H1 (cell line): ENCODE results near the gene CFAP97. TPM values are rescaled to one million over a fixed set of nuclear protein-coding genes. Genes with fewer than 3 reads are reported as not detected.
A peak's percentile ranks its signal among the peaks of the same experiment; 100 is the strongest.

Experiments used
- CTCF ChIA-PET: fragments of 300-600 bp; sonication (Branson Sonifier 250); formaldehyde crosslinking; loops from one replicate; lab custom pipeline; 2021; ENCODE audit not compliant: partially characterized antibody; lab: Charles Lee
- POLR2A ChIA-PET: fragments of 300-600 bp; sonication (Branson Sonifier 250); formaldehyde crosslinking; loops from one replicate; lab custom pipeline; 2021; ENCODE audit warnings: inconsistent platforms; ENCODE audit not compliant: partially characterized antibody; lab: Charles Lee
- DNase-seq, 2 experiments: peaks; one replicate each; pipeline versions ENCODE4 v3.0.0 to v3.0.0-alpha.2; 2010 to 2022; ENCODE audit warnings: low spot score in 2 of 2, low read depth in 1 of 2, mixed read lengths in 1 of 2
- FAIRE-seq: peaks from 2 replicates; lab custom pipeline; 2011; peaks lifted over from hg19 to GRCh38; lab: Jason Lieb, UNC
- H2AFZ ChIP-seq: 2 replicates; pipeline ENCODE4 v1.8.1; 2012; ENCODE audit warnings: low read length, inconsistent platforms
- H2AK5ac ChIP-seq: 2 replicates; pipeline ENCODE4 v1.6.1; 2013; ENCODE audit warnings: low read depth, low read length
- H2BK120ac ChIP-seq: replicated peaks from 2 replicates; pipeline ENCODE3; 2013; ENCODE audit warnings: low read depth, low read length, inconsistent platforms
- H2BK12ac ChIP-seq: 2 replicates; pipeline ENCODE4 v1.6.1; 2013; ENCODE audit warnings: low read depth, low read length
- H2BK15ac ChIP-seq: 2 replicates; pipeline ENCODE4 v1.6.1; 2013; ENCODE audit warnings: low read length
- H2BK20ac ChIP-seq: 2 replicates; pipeline ENCODE4 v1.6.1; 2013; ENCODE audit warnings: low read length
- H2BK5ac ChIP-seq: 2 replicates; pipeline ENCODE4 v1.6.1; 2013; ENCODE audit warnings: low read depth, low read length
- H3K14ac ChIP-seq: 2 replicates; pipeline ENCODE4 v1.6.1; 2013; ENCODE audit warnings: inconsistent platforms; ENCODE audit not compliant: insufficient read length
- H3K18ac ChIP-seq: 2 replicates; pipeline ENCODE4 v1.6.1; 2013; ENCODE audit warnings: low read length; ENCODE audit errors: extremely low read depth
- H3K23ac ChIP-seq: 2 replicates; pipeline ENCODE4 v1.6.1; 2013; ENCODE audit warnings: inconsistent platforms; ENCODE audit not compliant: insufficient read length
- H3K23me2 ChIP-seq: 2 replicates; pipeline ENCODE4 v1.6.1; 2013; ENCODE audit warnings: low read depth, low read length
- H3K27ac ChIP-seq: 2 replicates; pipeline ENCODE4 v1.6.1; 2011; ENCODE audit warnings: low read depth, low read length, inconsistent platforms
- H3K27me3 ChIP-seq, 4 experiments: replicated peaks in 1 of 4; 1 replicate in 1 of 4; 2 replicates in 3 of 4; pipeline versions ENCODE4 v1.6.1 to v1.8.1; 2011 to 2013; ENCODE audit warnings: low read length in 3 of 4, mild to moderate bottlenecking in 3 of 4, inconsistent platforms in 2 of 4, mixed read lengths in 2 of 4, moderate library complexity in 1 of 4; ENCODE audit not compliant: control insufficient read depth in 3 of 4, insufficient read depth in 3 of 4; ENCODE audit errors: extremely low read depth in 1 of 4
- H3K36me3 ChIP-seq, 4 experiments: 2 replicates each; pipeline versions ENCODE4 v1.6.1 to v1.8.1; 2011 to 2013; ENCODE audit warnings: mild to moderate bottlenecking in 4 of 4, low read length in 3 of 4, moderate library complexity in 2 of 4, control low read depth in 1 of 4, inconsistent platforms in 1 of 4; ENCODE audit not compliant: insufficient read depth in 4 of 4, control insufficient read depth in 2 of 4
- H3K4ac ChIP-seq: replicated peaks from 2 replicates; pipeline ENCODE3; 2013; ENCODE audit warnings: low read length, low read depth, mixed read lengths, inconsistent platforms; ENCODE audit not compliant: insufficient read length
- H3K4me1 ChIP-seq, 4 experiments: replicated peaks in 1 of 4; 1 replicate in 1 of 4; 2 replicates in 3 of 4; pipeline versions ENCODE4 v1.6.1 to v1.8.1; 2011 to 2013; ENCODE audit warnings: low read length in 3 of 4, inconsistent platforms in 2 of 4, mixed read lengths in 1 of 4; ENCODE audit not compliant: insufficient read depth in 4 of 4, control insufficient read depth in 3 of 4
- H3K4me2 ChIP-seq, 2 experiments: 2 replicates each; pipeline versions ENCODE4 v1.6.1 to v1.8.1; 2011 to 2013; ENCODE audit warnings: low read depth in 2 of 2, low read length in 2 of 2, control low read depth in 1 of 2, inconsistent platforms in 1 of 2, mild to moderate bottlenecking in 1 of 2; ENCODE audit not compliant: insufficient read depth in 1 of 2
- H3K4me3 ChIP-seq, 4 experiments: fragments of 200-600, 300-600 bp in 1 of 4; sonication (generic), shearing (Covaris generic), sonication (Bioruptor Twin) in 1 of 4; 2 replicates each; pipeline versions ENCODE4 v1.5.1 to v1.8.1; 2011 to 2016; ENCODE audit warnings: low read length in 4 of 4, low read depth in 3 of 4, control low read depth in 2 of 4, inconsistent platforms in 2 of 4, mild to moderate bottlenecking in 2 of 4, mixed read lengths in 1 of 4, moderate library complexity in 1 of 4; ENCODE audit not compliant: insufficient read depth in 2 of 4; ENCODE audit errors: extremely low read depth in 1 of 4
- H3K56ac ChIP-seq: replicated peaks from 2 replicates; pipeline ENCODE3; 2013; ENCODE audit warnings: low read depth, mild to moderate bottlenecking, mixed read lengths, low read length, inconsistent platforms; ENCODE audit not compliant: insufficient read length
- H3K79me1 ChIP-seq: 2 replicates; pipeline ENCODE4 v1.6.1; 2013; ENCODE audit warnings: low read depth, low read length, control low read depth
- H3K79me2 ChIP-seq, 2 experiments: 2 replicates each; pipeline versions ENCODE4 v1.6.1 to v1.8.1; 2012 to 2013; ENCODE audit warnings: low read length in 2 of 2, mild to moderate bottlenecking in 2 of 2, inconsistent platforms in 1 of 2; ENCODE audit not compliant: insufficient read depth in 2 of 2, control insufficient read depth in 1 of 2
- H3K9ac ChIP-seq, 4 experiments: replicated peaks in 1 of 4; 1 replicate in 1 of 4; 2 replicates in 3 of 4; pipeline versions ENCODE4 v1.6.1 to v1.8.1; 2011 to 2013; ENCODE audit warnings: low read depth in 3 of 4, low read length in 3 of 4, control low read depth in 2 of 4, mild to moderate bottlenecking in 2 of 4, moderate library complexity in 2 of 4, inconsistent platforms in 1 of 4; ENCODE audit errors: extremely low read depth in 1 of 4
- H3K9me3 ChIP-seq, 2 experiments: 2 replicates each; pipeline versions ENCODE4 v1.6.1 to v1.8.1; 2012 to 2013; ENCODE audit warnings: mild to moderate bottlenecking in 2 of 2, moderate library complexity in 2 of 2, control low read depth in 1 of 2, inconsistent platforms in 1 of 2, low read depth in 1 of 2, low read length in 1 of 2, mixed read lengths in 1 of 2; ENCODE audit not compliant: insufficient read depth in 2 of 2
- H4K20me1 ChIP-seq, 2 experiments: replicated peaks in 1 of 2; 2 replicates each; pipeline versions ENCODE3 to v1.8.1; 2011 to 2013; ENCODE audit warnings: inconsistent platforms in 2 of 2, low read length in 2 of 2, mild to moderate bottlenecking in 1 of 2; ENCODE audit not compliant: insufficient read depth in 2 of 2, control insufficient read depth in 1 of 2
- H4K5ac ChIP-seq: 2 replicates; pipeline ENCODE4 v1.6.1; 2013; ENCODE audit warnings: low read length, low read depth, mixed read lengths, inconsistent platforms; ENCODE audit not compliant: insufficient read length
- H4K8ac ChIP-seq: 2 replicates; pipeline ENCODE4 v1.8.0; 2013; ENCODE audit warnings: mild to moderate bottlenecking, moderate library complexity, low read length, inconsistent platforms; ENCODE audit not compliant: insufficient read depth; ENCODE audit errors: extremely low read depth
- H4K91ac ChIP-seq: replicated peaks from 2 replicates; pipeline ENCODE3; 2013; ENCODE audit warnings: low read length, mixed read lengths, inconsistent platforms; ENCODE audit not compliant: insufficient read length
- BRCA1 ChIP-seq: IDR thresholded peaks from 2 replicates; pipeline ENCODE4 v1.6.1; 2012; ENCODE audit warnings: low read depth, low read length, improper control_type of control experiment
- EZH2 ChIP-seq: fragments of 200-600 bp; sonication (generic); IDR thresholded peaks from 2 replicates; pipeline ENCODE4 v1.7.1; 2012; ENCODE audit warnings: low read depth, mild to moderate bottlenecking, moderate library complexity, low read length, inconsistent platforms; ENCODE audit not compliant: severe bottlenecking
- KDM1A ChIP-seq: fragments of 200-600, 300-600 bp; sonication (generic); IDR thresholded peaks from 2 replicates; pipeline ENCODE4 v1.7.1; 2016; ENCODE audit warnings: mild to moderate bottlenecking, low read length, borderline replicate concordance
- NRF1 ChIP-seq: IDR thresholded peaks from 2 replicates; pipeline ENCODE4 v1.6.1; 2011; ENCODE audit warnings: mild to moderate bottlenecking, low read depth, low read length, improper control_type of control experiment
- POU5F1 ChIP-seq: IDR thresholded peaks from 2 replicates; pipeline ENCODE4 v1.6.1; 2011; ENCODE audit warnings: low read depth, mild to moderate bottlenecking, low read length, moderate library complexity
- RAD21 ChIP-seq, 2 experiments: IDR thresholded peaks in 1 of 2; conservative IDR thresholded peaks in 1 of 2; 2 replicates each; pipeline ENCODE4 v1.6.1; 2011; ENCODE audit warnings: low read depth in 2 of 2, low read length in 2 of 2, improper control_type of control experiment in 1 of 2, inconsistent platforms in 1 of 2, mild to moderate bottlenecking in 1 of 2, moderate library complexity in 1 of 2
- WGBS, 2 experiments: shearing (Covaris generic) in 1 of 2; methylation state at CpG; one replicate each; pipeline versions ENCODE4 v1.1.6 to v1.1.7; 2013 to 2015; ENCODE audit warnings: low lambda C conversion rate in 2 of 2, mixed read lengths in 2 of 2, inconsistent platforms in 1 of 2, low coverage in 1 of 2, missing lambda C conversion rate in 1 of 2; ENCODE audit not compliant: insufficient replicate concordance in 2 of 2, insufficient coverage in 1 of 2, insufficient read length in 1 of 2; ENCODE audit errors: extremely low coverage in 1 of 2, missing lambda C conversion rate in 1 of 2; 5-methylcytosine and 5-hydroxymethylcytosine counted together
- polyA plus RNA-seq, 7 experiments: library from polyadenylated mRNA; depleted of rRNA in 3 of 7; stranded (reverse) in 5 of 7; unstranded in 2 of 7; fragments of >200 nt in 5 of 7; fragments of 200-250 nt in 2 of 7; gene quantifications; 1 replicate in 5 of 7; 2 replicates in 1 of 7; 4 replicates in 1 of 7; pipeline versions ENCODE4 v1.2.1 to v1.2.3, GENCODE V29; 2011 to 2013; ENCODE audit warnings: missing spikeins in 2 of 7, mixed read lengths in 2 of 7
- total RNA-seq: library from RNA; stranded (reverse); fragmentation: NEBNext Ultra II Directional; extraction: Animal tissue kit (Norgen Biotek cat#: 25700); gene quantifications from 2 replicates; pipeline ENCODE4 v1.2.1, GENCODE V29; 2021

Gene CFAP97
- total and polyA plus RNA-seq, 2 of the 8 experiments (the other 6 are each of a cell fraction or from before 2014, with no cell fraction given) = 9.2 to 40.4 TPM

- Histone ChIP-seq H3K56ac (no peak overlapping the region), H3K14ac (no peak overlapping the region), H3K79me1 (peaks cover 4% of the 10 kb centered on the region; the same call in 1 of the 2 replicates), H3K4me3 (no peak overlapping the region), H3K4me2 (peak overlapping the region in 1 of 2 experiments; percentile 99; a peak in 1 of 4 replicates), H3K4me1 (peaks cover 0 to 9% (median 6%) of the 10 kb centered on the region in 4 experiments; a peak in 5 of 7 replicates), H3K36me3 (peaks cover 0 to 28% (median 3%) of the 10 kb centered on the region in 4 experiments; a peak in 2 of 8 replicates), H2BK5ac (no peak overlapping the region; the same call in 1 of the 2 replicates), H3K9ac (no peak overlapping the region), H4K5ac (no peak overlapping the region), H2AK5ac (no peak overlapping the region), H3K27ac (no peak overlapping the region), H2BK120ac (no peak overlapping the region), H4K91ac (no peak overlapping the region), H4K20me1 (peaks cover 7 to 12% of the 10 kb centered on the region in 2 experiments), H2AFZ (no peak overlapping the region), H3K23me2 (peaks cover 13% of the 10 kb centered on the region; the same call in 1 of the 2 replicates), H2BK12ac (no peak overlapping the region), H3K23ac (no peak overlapping the region), H2BK15ac (no peak overlapping the region), H3K18ac (no peak overlapping the region), H3K4ac (no peak overlapping the region), H4K8ac (no peak overlapping the region), H3K9me3 (no peaks in the 10 kb centered on the region), H3K79me2 (peaks cover 0 to 16% of the 10 kb centered on the region in 2 experiments; a peak in 3 of 4 replicates), H3K27me3 (no peaks in the 10 kb centered on the region; a peak in 1 of 7 replicates), H2BK20ac (no peak overlapping the region)
- TF ChIP-seq NRF1 = no peak
- TF ChIP-seq BRCA1 = no peak
- TF ChIP-seq EZH2 = no peak
- no peak for TF ChIP-seq KDM1A
- TF ChIP-seq RAD21 (IDR thresholded peaks at IDR 0.05 in 1 of 2, conservative IDR thresholded peaks at IDR 0.05 in 1 of 2; ENCODE audit: low read depth in 2 of 2, low read length in 2 of 2) = peak in 1 of 2 experiments; percentile 8; a peak in 1 of 4 replicates
- TF ChIP-seq POU5F1 = no peak
- POLR2A ChIA-PET = interaction anchor here (1.0 to 1.7 kb wide), 4 partner anchors 38 to 213 kb away, joined by 3 to 6 read pairs (median 3); no protein-coding TSS in a partner anchor
- CTCF ChIA-PET = interaction anchor here (0.6 to 1.5 kb wide), 6 partner anchors 10 to 878 kb away, joined by 3 to 10 read pairs (median 3); no protein-coding TSS in a partner anchor
- WGBS, 2 experiments = 91% methylated on average over 13 of the region's 13 CpGs; no CpG with 5 or more reads in 1 of the 2 experiments
- FAIRE-seq = no peak
- no peak for DNase-seq
Observed at GRCh38 chr4:185145572-185145971, 58.2 kb downstream of the CFAP97 start.
